Breast epithelium (tissue), 3 donors: ENCODE measurements around the gene RNF220.

ENCODE experiments used
- POLR2AphosphoS5 ChIP-seq, 3 donors: sonication (generic); formaldehyde crosslinking; IDR thresholded peaks; one replicate each; pipeline ENCODE4 v1.6.1; 2017; ENCODE audit warnings: antibody characterized with exemption in 3 of 3
- TF ChIP-seq, protein P1 (sequence below), 3 donors: fragments of 450-650 bp; IDR thresholded peaks; one replicate each; pipeline ENCODE4 v1.5.1; 2016 to 2017; ENCODE audit warnings: antibody characterized with exemption in 3 of 3, mild to moderate bottlenecking in 3 of 3, moderate library complexity in 3 of 3

DNA sequence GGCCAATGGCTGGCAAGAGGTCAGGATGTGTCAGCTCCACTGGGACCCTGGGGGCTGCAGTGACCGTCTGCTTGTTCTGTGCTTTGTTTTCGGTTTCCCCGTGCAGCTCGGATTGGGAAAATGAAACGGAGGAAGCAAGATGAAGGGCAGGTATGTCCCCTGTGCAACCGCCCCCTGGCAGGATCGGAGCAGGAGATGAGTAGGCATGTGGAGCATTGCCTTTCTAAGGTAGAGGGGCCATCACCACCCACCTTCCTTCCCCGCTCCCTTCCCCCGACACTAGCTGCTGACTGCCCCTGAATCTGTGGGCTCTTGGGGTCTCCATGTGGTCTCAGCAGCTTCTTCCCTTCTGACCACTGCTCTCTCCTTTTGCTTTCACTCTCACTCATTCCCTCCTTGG lies 230.4 kb downstream of the RNF220 start:
- TF ChIP-seq, protein P1, sequence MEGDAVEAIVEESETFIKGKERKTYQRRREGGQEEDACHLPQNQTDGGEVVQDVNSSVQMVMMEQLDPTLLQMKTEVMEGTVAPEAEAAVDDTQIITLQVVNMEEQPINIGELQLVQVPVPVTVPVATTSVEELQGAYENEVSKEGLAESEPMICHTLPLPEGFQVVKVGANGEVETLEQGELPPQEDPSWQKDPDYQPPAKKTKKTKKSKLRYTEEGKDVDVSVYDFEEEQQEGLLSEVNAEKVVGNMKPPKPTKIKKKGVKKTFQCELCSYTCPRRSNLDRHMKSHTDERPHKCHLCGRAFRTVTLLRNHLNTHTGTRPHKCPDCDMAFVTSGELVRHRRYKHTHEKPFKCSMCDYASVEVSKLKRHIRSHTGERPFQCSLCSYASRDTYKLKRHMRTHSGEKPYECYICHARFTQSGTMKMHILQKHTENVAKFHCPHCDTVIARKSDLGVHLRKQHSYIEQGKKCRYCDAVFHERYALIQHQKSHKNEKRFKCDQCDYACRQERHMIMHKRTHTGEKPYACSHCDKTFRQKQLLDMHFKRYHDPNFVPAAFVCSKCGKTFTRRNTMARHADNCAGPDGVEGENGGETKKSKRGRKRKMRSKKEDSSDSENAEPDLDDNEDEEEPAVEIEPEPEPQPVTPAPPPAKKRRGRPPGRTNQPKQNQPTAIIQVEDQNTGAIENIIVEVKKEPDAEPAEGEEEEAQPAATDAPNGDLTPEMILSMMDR (IDR thresholded peaks at IDR 0.05), result no peak
- no peak for TF ChIP-seq POLR2AphosphoS5 (IDR thresholded peaks at IDR 0.05)
